SK-N-SH (cell line): ENCODE data around the gene AMN1. TPM values are rescaled to one million over a fixed set of nuclear protein-coding genes. Genes with fewer than 3 reads are reported as not detected.

Experiments
- CTCF ChIA-PET: fragments of 300-600, 350-600 bp; formaldehyde crosslinking; extraction: SDS; loops from one replicate; lab custom pipeline; 2021; lab: Yijun Ruan, JAX
- POLR2A ChIA-PET: fragments of 350-600 bp; sonication (Branson Sonifier 250); formaldehyde crosslinking; extraction: SDS; loops from one replicate; lab custom pipeline; 2020; ENCODE audit warnings: antibody characterized with exemption, inconsistent platforms; lab: Yijun Ruan, JAX
- DNase-seq: peaks from one replicate; pipeline ENCODE4 v3.0.0; 2012
- H2AFZ ChIP-seq: fragments of 200-600 bp; sonication (generic); 2 replicates; pipeline ENCODE4 v1.8.1; 2016; ENCODE audit warnings: antibody characterized with exemption, mild to moderate bottlenecking, low read depth
- H3F3A ChIP-seq: fragments of 200-600 bp; sonication (generic); replicated peaks from 2 replicates; pipeline ENCODE3; 2016; ENCODE audit warnings: antibody characterized with exemption, mild to moderate bottlenecking; ENCODE audit not compliant: insufficient read depth
- H3K27ac ChIP-seq, 2 experiments: fragments of 200-500 bp in 1 of 2; fragments of 200-600 bp in 1 of 2; sonication (Bioruptor generic) in 1 of 2; sonication (generic), shearing (Covaris generic) in 1 of 2; 2 replicates each; pipeline versions ENCODE4 v1.5.1 to v1.6.1; 2014 to 2016; ENCODE audit warnings: low read depth in 2 of 2, inconsistent platforms in 1 of 2, low read length in 1 of 2, mild to moderate bottlenecking in 1 of 2, mixed read lengths in 1 of 2
- H3K27me3 ChIP-seq: fragments of 200-600 bp; sonication (generic), shearing (Covaris generic); 2 replicates; pipeline ENCODE4 v1.6.1; 2016; ENCODE audit warnings: mixed run types; ENCODE audit not compliant: insufficient read depth
- H3K36me3 ChIP-seq, 2 experiments: fragments of 200-500 bp in 1 of 2; fragments of 200-600 bp in 1 of 2; sonication (Bioruptor generic) in 1 of 2; sonication (generic) in 1 of 2; replicated peaks in 1 of 2; 2 replicates each; pipeline versions ENCODE3 to v1.5.1; 2014 to 2016; ENCODE audit warnings: low read length in 1 of 2, mild to moderate bottlenecking in 1 of 2; ENCODE audit not compliant: insufficient read depth in 2 of 2, control insufficient read depth in 1 of 2
- H3K4me1 ChIP-seq, 2 experiments: fragments of 200-500 bp in 1 of 2; fragments of 200-600 bp in 1 of 2; sonication (Bioruptor generic) in 1 of 2; sonication (generic), shearing (Covaris generic) in 1 of 2; 2 replicates each; pipeline versions ENCODE4 v1.5.1 to v1.6.1; 2014 to 2016; ENCODE audit warnings: low read depth in 1 of 2, low read length in 1 of 2, mixed run types in 1 of 2; ENCODE audit not compliant: insufficient read depth in 2 of 2, control insufficient read depth in 1 of 2
- H3K4me2 ChIP-seq: fragments of 200-600 bp; sonication (generic), shearing (Covaris generic); 2 replicates; pipeline ENCODE4 v1.6.1; 2017; ENCODE audit warnings: mixed run types
- H3K4me3 ChIP-seq, 2 experiments: fragments of 200-500 bp in 1 of 2; fragments of 200-600 bp in 1 of 2; sonication (Bioruptor generic) in 1 of 2; sonication (generic), shearing (Covaris generic) in 1 of 2; 2 replicates each; pipeline versions ENCODE4 v1.5.1 to v1.8.1; 2014 to 2016; ENCODE audit warnings: low read depth in 2 of 2, inconsistent platforms in 1 of 2, low read length in 1 of 2, mild to moderate bottlenecking in 1 of 2, mixed read lengths in 1 of 2, moderate library complexity in 1 of 2
- H3K79me2 ChIP-seq: fragments of 200-600 bp; sonication (generic); 2 replicates; pipeline ENCODE4 v1.8.1; 2017; ENCODE audit warnings: mild to moderate bottlenecking; ENCODE audit not compliant: insufficient read depth
- H3K9ac ChIP-seq: fragments of 200-600 bp; sonication (generic); 2 replicates; pipeline ENCODE4 v1.6.1; 2017; ENCODE audit warnings: mixed run types
- H3K9me2 ChIP-seq: fragments of 200-600 bp; sonication (generic); 2 replicates; pipeline ENCODE4 v1.6.1; 2017; ENCODE audit warnings: mixed run types
- H3K9me3 ChIP-seq: fragments of 200-600 bp; sonication (generic); 2 replicates; pipeline ENCODE4 v1.6.1; 2017; ENCODE audit warnings: mixed run types, mild to moderate bottlenecking, moderate library complexity
- H4K20me1 ChIP-seq: fragments of 200-600 bp; sonication (generic); 2 replicates; pipeline ENCODE4 v1.6.1; 2017; ENCODE audit warnings: mild to moderate bottlenecking, mixed run types; ENCODE audit not compliant: insufficient read depth
- ELF1 ChIP-seq: IDR thresholded peaks from 2 replicates; pipeline ENCODE4 v1.4.0; 2012
- EP300 ChIP-seq, 2 experiments: IDR thresholded peaks; 2 replicates each; pipeline versions ENCODE4 v1.4.0 to v1.6.1; 2012; ENCODE audit warnings: borderline replicate concordance in 1 of 2, low read depth in 1 of 2, low read length in 1 of 2
- EZH2phosphoT487 ChIP-seq: fragments of 200-600 bp; sonication (generic); IDR thresholded peaks from 2 replicates; pipeline ENCODE4 v1.6.1; 2017; ENCODE audit warnings: low read depth, mixed run types, mild to moderate bottlenecking, antibody characterized with exemption, moderate library complexity, borderline replicate concordance
- FOSL2 ChIP-seq: IDR thresholded peaks from 2 replicates; pipeline ENCODE4 v1.4.0; 2012; ENCODE audit warnings: low read depth, mild to moderate bottlenecking, moderate library complexity, borderline replicate concordance
- MXI1 ChIP-seq: IDR thresholded peaks from 2 replicates; pipeline ENCODE4 v1.6.1; 2012; ENCODE audit warnings: mild to moderate bottlenecking, low read depth, low read length, improper control_type of control experiment
- NFIC ChIP-seq: IDR thresholded peaks from 2 replicates; pipeline ENCODE4 v1.4.0; 2012; ENCODE audit warnings: borderline replicate concordance
- RAD21 ChIP-seq: IDR thresholded peaks from 2 replicates; pipeline ENCODE4 v1.6.1; 2012; ENCODE audit warnings: mild to moderate bottlenecking, low read length
- RCOR1 ChIP-seq: fragments of 150-350 bp; IDR thresholded peaks from 2 replicates; pipeline ENCODE4 v1.6.1; 2017; ENCODE audit warnings: antibody characterized with exemption, low read length
- RFX5 ChIP-seq: IDR thresholded peaks from 2 replicates; pipeline ENCODE4 v1.6.1; 2012; ENCODE audit warnings: mild to moderate bottlenecking, improper control_type of control experiment, low read length
- SIN3A ChIP-seq: IDR thresholded peaks from 2 replicates; pipeline ENCODE4 v1.6.1; 2012; ENCODE audit warnings: low read depth, mild to moderate bottlenecking, low read length, moderate library complexity, borderline replicate concordance
- TAF1 ChIP-seq: IDR thresholded peaks from 2 replicates; pipeline ENCODE4 v1.6.1; 2012; ENCODE audit warnings: low read depth, mild to moderate bottlenecking, low read length, moderate library complexity, borderline replicate concordance
- TCF12 ChIP-seq: IDR thresholded peaks from 2 replicates; pipeline ENCODE4 v1.4.0; 2012
- YY1 ChIP-seq: IDR thresholded peaks from 2 replicates; pipeline ENCODE4 v1.4.0; 2012; ENCODE audit warnings: low read depth, mild to moderate bottlenecking
- WGBS: methylation state at CpG from one replicate; pipeline ENCODE4 v1.1.6; 2017; ENCODE audit warnings: low lambda C conversion rate; 5-methylcytosine and 5-hydroxymethylcytosine counted together
- polyA plus RNA-seq, 3 experiments: library from polyadenylated mRNA; depleted of rRNA; stranded (reverse); fragments of >200 nt; gene quantifications; 2 replicates each; pipeline ENCODE4 v1.2.3, GENCODE V29; 2012
- TF ChIP-seq, protein P1 (sequence below): IDR thresholded peaks from 2 replicates; pipeline ENCODE4; 2012
- TF ChIP-seq, protein P2 (sequence below): IDR thresholded peaks from 2 replicates; pipeline ENCODE4 v1.4.0; 2012; ENCODE audit warnings: low read depth
- TF ChIP-seq, protein P3 (sequence below): fragments of 200-600 bp; sonication (generic); IDR thresholded peaks from 2 replicates; pipeline ENCODE4 v1.6.1; 2017; ENCODE audit warnings: antibody characterized with exemption, mild to moderate bottlenecking, moderate library complexity
- TF ChIP-seq, protein P4 (sequence below): IDR thresholded peaks from 2 replicates; pipeline ENCODE4 v1.4.0; 2012; ENCODE audit warnings: low read depth, borderline replicate concordance

The AMN1 gene
- polyA plus RNA-seq, 1 of the 3 experiments (the other 2 are of a cell fraction): 8.6 TPM

DNA sequence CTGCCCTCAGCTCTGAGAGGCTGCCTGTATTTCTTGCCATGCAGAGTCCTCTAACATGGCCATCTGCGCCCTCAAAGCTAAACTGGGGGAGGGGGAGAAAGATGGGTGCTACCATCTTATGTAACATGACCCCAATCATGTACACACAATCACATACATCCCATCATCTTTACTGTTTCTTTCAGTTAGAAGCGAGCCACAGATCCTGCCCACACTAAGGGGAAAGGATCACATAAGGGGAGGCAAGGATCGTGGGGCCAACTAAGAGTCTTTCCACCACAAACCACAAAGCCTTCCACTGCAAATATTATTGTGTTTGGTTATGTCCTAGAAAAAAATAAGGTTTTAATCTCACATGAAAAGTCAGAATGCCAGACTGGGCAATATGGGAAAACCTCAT lies 11.8 kb upstream of the AMN1 start:
- H3F3A ChIP-seq: no peaks in the 10 kb centered on the region
- H3K4me1 ChIP-seq: no peaks in the 10 kb centered on the region
- H3K27me3 ChIP-seq: no peaks in the 10 kb centered on the region
- H3K4me3 ChIP-seq: no peak overlapping the region
- no peak for DNase-seq
- no peak overlapping the region for H3K9ac ChIP-seq
- POLR2A ChIA-PET: no interaction called here
- H3K4me2 ChIP-seq: no peak overlapping the region
- no peak overlapping the region for H3K27ac ChIP-seq
- no peak overlapping the region for H2AFZ ChIP-seq
- no peaks in the 10 kb centered on the region for H3K36me3 ChIP-seq
- 58% methylated on average over 3 of the region's 3 CpGs for WGBS
- no peaks in the 10 kb centered on the region for H3K9me2 ChIP-seq
- TF ChIP-seq NFIC (no peak), RAD21 (no peak), RFX5 (no peak), MXI1 (no peak), TAF1 (no peak), EZH2phosphoT487 (no peak), YY1 (no peak), FOSL2 (no peak), ELF1 (no peak), EP300 (IDR thresholded peaks at IDR 0.05; ENCODE audit: borderline replicate concordance in 1 of 2, low read depth in 1 of 2, low read length in 1 of 2) (no peak)
- TF ChIP-seq, protein P1, sequence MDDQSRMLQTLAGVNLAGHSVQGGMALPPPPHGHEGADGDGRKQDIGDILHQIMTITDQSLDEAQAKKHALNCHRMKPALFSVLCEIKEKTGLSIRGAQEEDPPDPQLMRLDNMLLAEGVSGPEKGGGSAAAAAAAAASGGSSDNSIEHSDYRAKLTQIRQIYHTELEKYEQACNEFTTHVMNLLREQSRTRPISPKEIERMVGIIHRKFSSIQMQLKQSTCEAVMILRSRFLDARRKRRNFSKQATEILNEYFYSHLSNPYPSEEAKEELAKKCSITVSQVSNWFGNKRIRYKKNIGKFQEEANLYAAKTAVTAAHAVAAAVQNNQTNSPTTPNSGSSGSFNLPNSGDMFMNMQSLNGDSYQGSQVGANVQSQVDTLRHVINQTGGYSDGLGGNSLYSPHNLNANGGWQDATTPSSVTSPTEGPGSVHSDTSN: no peak
- TF ChIP-seq, protein P2, sequence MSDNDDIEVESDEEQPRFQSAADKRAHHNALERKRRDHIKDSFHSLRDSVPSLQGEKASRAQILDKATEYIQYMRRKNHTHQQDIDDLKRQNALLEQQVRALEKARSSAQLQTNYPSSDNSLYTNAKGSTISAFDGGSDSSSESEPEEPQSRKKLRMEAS: no peak
- TF ChIP-seq, protein P3, sequence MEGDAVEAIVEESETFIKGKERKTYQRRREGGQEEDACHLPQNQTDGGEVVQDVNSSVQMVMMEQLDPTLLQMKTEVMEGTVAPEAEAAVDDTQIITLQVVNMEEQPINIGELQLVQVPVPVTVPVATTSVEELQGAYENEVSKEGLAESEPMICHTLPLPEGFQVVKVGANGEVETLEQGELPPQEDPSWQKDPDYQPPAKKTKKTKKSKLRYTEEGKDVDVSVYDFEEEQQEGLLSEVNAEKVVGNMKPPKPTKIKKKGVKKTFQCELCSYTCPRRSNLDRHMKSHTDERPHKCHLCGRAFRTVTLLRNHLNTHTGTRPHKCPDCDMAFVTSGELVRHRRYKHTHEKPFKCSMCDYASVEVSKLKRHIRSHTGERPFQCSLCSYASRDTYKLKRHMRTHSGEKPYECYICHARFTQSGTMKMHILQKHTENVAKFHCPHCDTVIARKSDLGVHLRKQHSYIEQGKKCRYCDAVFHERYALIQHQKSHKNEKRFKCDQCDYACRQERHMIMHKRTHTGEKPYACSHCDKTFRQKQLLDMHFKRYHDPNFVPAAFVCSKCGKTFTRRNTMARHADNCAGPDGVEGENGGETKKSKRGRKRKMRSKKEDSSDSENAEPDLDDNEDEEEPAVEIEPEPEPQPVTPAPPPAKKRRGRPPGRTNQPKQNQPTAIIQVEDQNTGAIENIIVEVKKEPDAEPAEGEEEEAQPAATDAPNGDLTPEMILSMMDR: no peak
- CTCF ChIA-PET: no interaction called here
- no peaks in the 10 kb centered on the region for H3K9me3 ChIP-seq
- no peaks in the 10 kb centered on the region for H4K20me1 ChIP-seq
- H3K79me2 ChIP-seq: no peaks in the 10 kb centered on the region

DNA sequence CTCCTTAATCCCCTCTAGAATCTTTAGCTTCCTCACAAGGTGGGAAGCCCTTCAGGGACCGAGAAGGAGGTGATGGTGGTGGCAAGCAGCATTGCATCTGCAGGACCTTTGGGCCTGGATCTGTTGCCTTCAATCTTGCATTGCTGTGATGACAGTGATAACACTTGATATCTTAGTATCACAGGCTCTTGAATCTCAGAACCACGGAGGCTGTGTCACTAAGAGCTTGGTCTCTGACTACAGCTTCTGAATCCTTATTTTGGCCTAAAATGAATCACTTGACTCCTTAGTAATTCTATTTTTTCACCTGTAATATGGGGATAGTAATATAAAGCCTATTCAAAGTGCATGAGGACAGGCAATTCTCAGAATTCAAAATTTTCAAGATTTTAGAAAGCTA lies 8.9 kb upstream of the AMN1 start:
- no peak overlapping the region for H3K4me2 ChIP-seq
- peaks cover 0 to 15% of the 10 kb centered on the region in 2 experiments; a peak in 1 of 4 replicates for H3K4me1 ChIP-seq
- H3K9me3 ChIP-seq: no peaks in the 10 kb centered on the region
- 74% methylated on average over 2 of the region's 2 CpGs for WGBS
- no peak overlapping the region for H3K27ac ChIP-seq
- H3K79me2 ChIP-seq: no peaks in the 10 kb centered on the region
- ChIA-PET POLR2A (no interaction called here), CTCF (no interaction called here)
- H3K9ac ChIP-seq: no peak overlapping the region
- no peak overlapping the region for H3K4me3 ChIP-seq
- no peaks in the 10 kb centered on the region for H3K9me2 ChIP-seq
- H3K36me3 ChIP-seq: no peaks in the 10 kb centered on the region
- H3F3A ChIP-seq: peaks cover 24% of the 10 kb centered on the region
- no peak for DNase-seq
- no peaks in the 10 kb centered on the region for H4K20me1 ChIP-seq
- H2AFZ ChIP-seq: no peak overlapping the region
- H3K27me3 ChIP-seq: no peaks in the 10 kb centered on the region
- TF ChIP-seq EZH2phosphoT487: no peak
- TF ChIP-seq TCF12: no peak
- TF ChIP-seq, protein P3: no peak
- no peak for TF ChIP-seq MXI1
- no peak for TF ChIP-seq RAD21
- no peak for TF ChIP-seq SIN3A
- TF ChIP-seq, protein P4, sequence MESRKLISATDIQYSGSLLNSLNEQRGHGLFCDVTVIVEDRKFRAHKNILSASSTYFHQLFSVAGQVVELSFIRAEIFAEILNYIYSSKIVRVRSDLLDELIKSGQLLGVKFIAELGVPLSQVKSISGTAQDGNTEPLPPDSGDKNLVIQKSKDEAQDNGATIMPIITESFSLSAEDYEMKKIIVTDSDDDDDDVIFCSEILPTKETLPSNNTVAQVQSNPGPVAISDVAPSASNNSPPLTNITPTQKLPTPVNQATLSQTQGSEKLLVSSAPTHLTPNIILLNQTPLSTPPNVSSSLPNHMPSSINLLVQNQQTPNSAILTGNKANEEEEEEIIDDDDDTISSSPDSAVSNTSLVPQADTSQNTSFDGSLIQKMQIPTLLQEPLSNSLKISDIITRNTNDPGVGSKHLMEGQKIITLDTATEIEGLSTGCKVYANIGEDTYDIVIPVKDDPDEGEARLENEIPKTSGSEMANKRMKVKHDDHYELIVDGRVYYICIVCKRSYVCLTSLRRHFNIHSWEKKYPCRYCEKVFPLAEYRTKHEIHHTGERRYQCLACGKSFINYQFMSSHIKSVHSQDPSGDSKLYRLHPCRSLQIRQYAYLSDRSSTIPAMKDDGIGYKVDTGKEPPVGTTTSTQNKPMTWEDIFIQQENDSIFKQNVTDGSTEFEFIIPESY: no peak
- TF ChIP-seq, protein P1: no peak
- TF ChIP-seq RCOR1: no peak
